Prostate gland (tissue), 2 donors: ENCODE measurements around the gene FKBP7. TPM values are rescaled to one million over a fixed set of nuclear protein-coding genes. Genes with fewer than 3 reads are reported as not detected.
A peak's percentile ranks its signal among the peaks of the same experiment; 100 is the strongest.

ENCODE experiments used
- DNase-seq: peaks from one replicate; pipeline ENCODE4 v3.0.0-alpha.2; 2019; ENCODE audit warnings: low spot score
- H3K27ac ChIP-seq, 2 donors: fragments of 200-600 bp; sonication (generic); 2 replicates each; pipeline ENCODE4 v1.5.1; 2017 to 2019
- H3K27me3 ChIP-seq: fragments of 200-600 bp; sonication (generic); replicated peaks from 2 replicates; pipeline ENCODE4 v1.5.1; 2019; ENCODE audit not compliant: insufficient read depth
- H3K36me3 ChIP-seq, 2 donors: fragments of 200-600 bp; sonication (generic); 1 replicate in 1 of 2; 2 replicates in 1 of 2; pipeline versions ENCODE4 v1.5.1 to v1.8.1; 2017 to 2019
- H3K4me1 ChIP-seq: fragments of 200-600 bp; sonication (generic); replicated peaks from 2 replicates; pipeline ENCODE4 v1.5.1; 2019
- H3K4me3 ChIP-seq, 2 donors: fragments of 200-600 bp; sonication (generic); 2 replicates each; pipeline ENCODE4 v1.5.1; 2017 to 2019
- H3K9me3 ChIP-seq: fragments of 200-600 bp; sonication (generic); 2 replicates; pipeline ENCODE4 v1.5.1; 2017
- CTCF ChIP-seq, 4 experiments: fragments of 200-600 bp in 2 of 4; fragments of 450-650 bp in 2 of 4; sonication (generic) in 2 of 4; IDR thresholded peaks; 1 replicate in 3 of 4; 2 replicates in 1 of 4; pipeline ENCODE4 v1.5.1; 2016 to 2019; ENCODE audit warnings: antibody characterized with exemption in 4 of 4, mild to moderate bottlenecking in 2 of 4, moderate library complexity in 2 of 4
- POLR2A ChIP-seq: fragments of 450-650 bp; IDR thresholded peaks from one replicate; pipeline ENCODE4 v1.6.1; 2016; ENCODE audit warnings: antibody characterized with exemption, mild to moderate bottlenecking
- POLR2AphosphoS5 ChIP-seq: sonication (generic); formaldehyde crosslinking; IDR thresholded peaks from one replicate; pipeline ENCODE4 v1.6.1; 2017; ENCODE audit warnings: antibody characterized with exemption
- WGBS: methylation state at CpG from one replicate; pipeline ENCODE4 v1.1.5; 2018; 5-methylcytosine and 5-hydroxymethylcytosine counted together
- intact Hi-C: fragments of 100-400 bp; cut with DNase I; formaldehyde crosslinking; loops from one replicate; pipeline ENCODE4 v1.14.2; 2022
- total RNA-seq, 2 donors: library from RNA; depleted of rRNA; stranded (reverse); fragments of >200 nt; gene quantifications; one replicate each; pipeline ENCODE4 v1.1.0, GENCODE V29; 2016

The FKBP7 gene
- total RNA-seq, 2 donors from 2014 or later = 6.0 to 12.5 TPM

- H3K36me3 ChIP-seq = no peaks in the 10 kb centered on the region
- peak overlapping the region; percentile 95 to 96 for H3K27ac ChIP-seq
- H3K4me3 ChIP-seq = peak overlapping the region; percentile 39 to 59
- peaks cover 6% of the 10 kb centered on the region for H3K4me1 ChIP-seq
- H3K9me3 ChIP-seq = no peaks in the 10 kb centered on the region
- no peak for DNase-seq
- intact Hi-C loops = loop anchor here (2.0 kb wide), 1 partner anchor 27 kb away; the partner anchor contains the start of genes PJVK and PRKRA
- no peaks in the 10 kb centered on the region for H3K27me3 ChIP-seq
- WGBS = 0% methylated on average over 10 of the region's 10 CpGs
- TF ChIP-seq CTCF (IDR thresholded peaks at IDR 0.05) (peak in 1 of 4 experiments; percentile 13), POLR2A (no peak), POLR2AphosphoS5 (no peak)
Observed at GRCh38 chr2:178478130-178478438, 316 bp downstream of the FKBP7 start.

DNA sequence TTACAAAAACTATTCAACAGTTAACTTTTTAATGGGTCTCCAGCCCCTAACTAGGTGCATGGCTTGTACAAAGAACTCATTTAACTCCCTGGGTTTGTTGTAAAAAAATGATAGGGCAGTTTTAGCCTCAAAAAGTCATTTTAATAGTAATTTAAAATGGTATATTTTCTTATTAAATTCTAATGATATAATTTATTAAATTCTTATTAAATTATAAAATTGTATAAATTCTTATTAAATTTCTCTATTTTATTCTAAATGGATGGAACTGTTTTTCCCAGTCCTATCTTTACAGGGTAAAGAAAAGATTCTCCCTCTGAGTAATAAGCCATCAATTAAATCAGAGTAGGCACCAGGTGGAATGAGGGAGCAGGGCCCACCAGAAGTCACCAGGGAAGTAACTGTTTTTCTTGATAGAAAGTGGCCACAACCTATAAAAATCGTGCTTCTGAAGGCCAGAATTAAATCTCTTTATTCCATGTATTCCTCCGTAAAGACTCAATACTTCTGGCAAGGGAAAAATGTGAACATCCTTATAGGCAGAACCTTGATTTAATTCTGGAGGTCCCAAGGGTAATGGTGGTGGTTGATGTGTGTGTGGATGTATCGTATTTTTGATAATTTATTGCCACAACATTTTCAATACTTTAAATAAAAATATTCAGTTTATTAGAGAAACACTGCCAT, 814 bp downstream of the FKBP7 start:
- H3K9me3 ChIP-seq = no peaks in the 10 kb centered on the region
- TF ChIP-seq POLR2AphosphoS5 (no peak), POLR2A (no peak), CTCF (IDR thresholded peaks at IDR 0.05) (no peak)
- no peaks in the 10 kb centered on the region for H3K27me3 ChIP-seq
- intact Hi-C loops = loop anchor here (2.0 kb wide), 1 partner anchor 27 kb away; the partner anchor contains the start of genes PJVK and PRKRA
- H3K27ac ChIP-seq = peak overlapping the region in 1 of 2 donors; percentile 96
- DNase-seq = no peak
- WGBS = 7% methylated on average over 3 of the region's 3 CpGs
- no peaks in the 10 kb centered on the region for H3K36me3 ChIP-seq
- peak overlapping the region; percentile 39 to 59 for H3K4me3 ChIP-seq
- H3K4me1 ChIP-seq = peaks cover 6% of the 10 kb centered on the region

GRCh38 chr2:178476477-178476876, 1.9 kb downstream of the FKBP7 start:
- TF ChIP-seq POLR2A (no peak), CTCF (IDR thresholded peaks at IDR 0.05) (no peak), POLR2AphosphoS5 (no peak)
- no peaks in the 10 kb centered on the region for H3K27me3 ChIP-seq
- peaks cover 6% of the 10 kb centered on the region for H3K4me1 ChIP-seq
- DNase-seq = no peak
- H3K9me3 ChIP-seq = no peaks in the 10 kb centered on the region
- intact Hi-C loops = no loop called here
- no peak overlapping the region for H3K27ac ChIP-seq
- H3K36me3 ChIP-seq = no peaks in the 10 kb centered on the region
- no peak overlapping the region for H3K4me3 ChIP-seq

DNA sequence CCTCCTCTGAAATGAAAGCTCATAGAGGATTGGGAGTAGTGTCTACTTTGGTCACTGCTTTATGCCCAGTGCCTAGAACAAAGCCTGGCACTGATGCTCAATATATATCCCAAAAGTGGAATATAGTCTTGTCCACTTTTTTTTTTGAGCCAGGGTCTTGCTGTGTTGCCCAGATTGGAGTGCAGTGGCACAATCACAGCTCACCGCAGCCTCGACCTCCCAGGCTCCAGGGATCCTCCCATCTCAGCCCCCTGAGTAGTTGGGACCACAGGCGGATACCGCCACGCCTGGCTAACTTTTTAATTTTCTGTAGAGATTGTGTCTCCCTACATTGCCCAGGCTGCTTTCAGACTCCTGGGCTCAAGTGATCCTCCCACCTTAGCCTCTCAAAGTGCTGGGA, 3.8 kb downstream of the FKBP7 start:
- TF ChIP-seq CTCF (IDR thresholded peaks at IDR 0.05) (no peak), POLR2A (no peak), POLR2AphosphoS5 (no peak)
- no peaks in the 10 kb centered on the region for H3K9me3 ChIP-seq
- H3K27ac ChIP-seq = no peak overlapping the region
- no peak overlapping the region for H3K4me3 ChIP-seq
- 96% methylated on average over 5 of the region's 5 CpGs for WGBS
- H3K4me1 ChIP-seq = peaks cover 4% of the 10 kb centered on the region
- intact Hi-C loops = no loop called here
- H3K27me3 ChIP-seq = no peaks in the 10 kb centered on the region
- DNase-seq = no peak
- H3K36me3 ChIP-seq = no peaks in the 10 kb centered on the region

DNA sequence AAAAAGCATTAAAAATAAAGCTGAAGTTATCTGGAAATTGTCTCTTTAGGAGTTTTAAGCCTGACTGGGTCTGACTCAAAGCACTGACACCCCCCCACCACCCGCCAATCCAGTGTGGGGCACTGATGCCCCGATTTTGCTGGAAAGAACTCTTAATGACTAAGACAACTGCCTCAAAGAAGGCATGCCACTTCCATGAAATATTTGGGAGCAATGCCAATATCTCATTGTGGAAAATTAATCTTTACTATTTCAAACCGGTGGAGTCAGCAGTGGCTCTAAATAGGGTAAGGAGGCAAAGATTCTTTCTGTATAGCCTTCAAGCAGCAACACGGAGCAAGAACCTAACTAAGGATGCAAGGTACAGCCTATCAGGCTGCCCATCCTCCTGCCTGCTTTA, 4.5 kb downstream of the FKBP7 start:
- H3K9me3 ChIP-seq = no peaks in the 10 kb centered on the region
- no peaks in the 10 kb centered on the region for H3K36me3 ChIP-seq
- no peaks in the 10 kb centered on the region for H3K4me1 ChIP-seq
- TF ChIP-seq CTCF (IDR thresholded peaks at IDR 0.05) (no peak), POLR2A (no peak), POLR2AphosphoS5 (no peak)
- H3K4me3 ChIP-seq = no peak overlapping the region
- intact Hi-C loops = loop anchor here (2.0 kb wide), 1 partner anchor 21 kb away; no protein-coding TSS in a partner anchor
- DNase-seq = no peak
- H3K27me3 ChIP-seq = no peaks in the 10 kb centered on the region
- H3K27ac ChIP-seq = no peak overlapping the region
- WGBS = 59% methylated on average over 4 of the region's 4 CpGs
